Suprapubic skin (tissue), 4 donors: ENCODE data around the gene AOX1.

ENCODE experiments used
- CTCF ChIP-seq, 2 donors: fragments of 200-600 bp in 1 of 2; fragments of 450-650 bp in 1 of 2; sonication (generic) in 1 of 2; IDR thresholded peaks; one replicate each; pipeline ENCODE4 v1.5.1; 2016 to 2019; ENCODE audit warnings: antibody characterized with exemption in 2 of 2, mild to moderate bottlenecking in 1 of 2, moderate library complexity in 1 of 2
- EP300 ChIP-seq: sonication (generic); formaldehyde crosslinking; IDR thresholded peaks from one replicate; pipeline ENCODE4 v1.6.1; 2017; ENCODE audit warnings: antibody characterized with exemption
- POLR2A ChIP-seq, 2 donors: fragments of 450-650 bp; IDR thresholded peaks; one replicate each; pipeline ENCODE4 v1.6.1; 2017; ENCODE audit warnings: antibody characterized with exemption in 2 of 2, mild to moderate bottlenecking in 2 of 2, moderate library complexity in 2 of 2
- POLR2AphosphoS5 ChIP-seq, 3 donors: sonication (generic); formaldehyde crosslinking; IDR thresholded peaks; one replicate each; pipeline ENCODE4 v1.6.1; 2017; ENCODE audit warnings: antibody characterized with exemption in 3 of 3

- TF ChIP-seq CTCF (IDR thresholded peaks at IDR 0.05) (no peak), EP300 (no peak), POLR2A (IDR thresholded peaks at IDR 0.05) (no peak), POLR2AphosphoS5 (IDR thresholded peaks at IDR 0.05) (no peak)
Measured at GRCh38 chr2:200584639-200585038, 1.2 kb upstream of the AOX1 start.
